Activated CD8-positive, alpha-beta memory T cell treated with anti-CD3 and anti-CD28 coated beads for 24 hours (primary cell): Measurements from ENCODE around the gene GRK5.

Experiments used
- DNase-seq: peaks from one replicate; pipeline ENCODE4 v3.0.0-alpha.2; 2020

GRK5 gene

GRCh38 chr10:119391440-119392251 is 184.3 kb downstream of the GRK5 start:
- no peak for DNase-seq

GRCh38 chr10:119393019-119393418 is 185.6 kb downstream of the GRK5 start:
- DNase-seq, result no peak

GRCh38 chr10:119393421-119393820 is 186.1 kb downstream of the GRK5 start:
- DNase-seq, result no peak

DNA sequence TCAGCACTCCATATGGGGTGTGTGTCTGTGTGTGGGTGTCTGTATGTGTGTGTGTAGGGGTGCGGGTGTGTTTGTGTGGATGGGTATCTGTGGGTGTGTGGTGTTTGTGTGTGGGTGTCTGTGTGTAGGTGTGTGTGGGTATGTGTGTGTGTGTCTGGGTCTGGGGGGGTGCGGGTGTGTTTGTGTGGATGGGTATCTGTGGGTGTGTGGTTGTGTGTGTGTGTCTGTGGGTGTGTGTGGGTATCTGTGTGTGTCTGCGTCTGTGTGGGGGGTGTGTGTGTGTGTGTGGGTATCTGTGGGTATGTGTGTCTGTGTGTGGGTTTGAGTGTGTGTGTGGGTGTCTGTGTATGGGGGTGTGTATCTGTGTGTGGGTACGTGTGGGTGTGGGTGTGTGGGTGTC is 186.5 kb downstream of the GRK5 start:
- DNase-seq, result no peak

- no peak for DNase-seq
Measured at GRCh38 chr10:119394657-119395279, 187.4 kb downstream of the GRK5 start.

- no peak for DNase-seq
Measured at GRCh38 chr10:119395280-119396007, 188.1 kb downstream of the GRK5 start.

DNA sequence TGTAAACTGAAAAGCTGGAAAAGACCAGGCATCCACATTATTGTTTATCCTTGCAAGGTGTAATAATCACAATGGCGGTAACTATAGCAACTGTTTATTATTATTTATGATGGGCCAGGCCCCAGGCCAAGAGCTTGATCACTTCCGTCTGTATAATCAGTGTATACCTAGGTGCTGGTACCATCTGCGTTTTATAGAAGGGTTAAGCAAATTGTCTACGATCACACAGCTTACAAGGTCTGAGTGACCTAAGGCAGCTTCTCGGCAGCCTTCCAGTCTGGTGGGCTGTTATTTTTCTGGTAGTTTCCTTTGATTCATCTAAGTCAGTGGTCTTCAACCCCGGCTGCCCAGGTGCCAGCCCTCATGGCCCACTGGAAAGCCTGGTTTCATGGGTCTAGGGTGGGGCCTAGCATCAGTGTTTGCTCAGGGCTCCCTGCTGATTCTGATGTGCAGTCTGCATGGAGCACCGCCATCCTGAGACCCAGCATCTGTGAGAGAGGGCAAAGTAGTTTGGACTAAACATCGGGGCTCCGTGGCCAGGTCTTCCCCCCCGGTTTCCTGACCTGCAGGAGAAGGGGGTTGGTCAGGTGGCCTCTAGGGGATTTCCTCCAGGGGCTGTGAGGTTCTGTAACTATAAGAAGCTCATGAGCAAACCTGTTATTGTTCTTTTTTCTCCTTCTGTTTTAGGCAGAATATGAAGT is 188.8 kb downstream of the GRK5 start:
- no peak for DNase-seq

GRCh38 chr10:119396709-119397071 is 189.3 kb downstream of the GRK5 start:
- no peak for DNase-seq

GRCh38 chr10:119397416-119397815 is 190.0 kb downstream of the GRK5 start:
- no peak for DNase-seq

- DNase-seq, result no peak
Measured at GRCh38 chr10:119398996-119399395, 191.6 kb downstream of the GRK5 start.

DNA sequence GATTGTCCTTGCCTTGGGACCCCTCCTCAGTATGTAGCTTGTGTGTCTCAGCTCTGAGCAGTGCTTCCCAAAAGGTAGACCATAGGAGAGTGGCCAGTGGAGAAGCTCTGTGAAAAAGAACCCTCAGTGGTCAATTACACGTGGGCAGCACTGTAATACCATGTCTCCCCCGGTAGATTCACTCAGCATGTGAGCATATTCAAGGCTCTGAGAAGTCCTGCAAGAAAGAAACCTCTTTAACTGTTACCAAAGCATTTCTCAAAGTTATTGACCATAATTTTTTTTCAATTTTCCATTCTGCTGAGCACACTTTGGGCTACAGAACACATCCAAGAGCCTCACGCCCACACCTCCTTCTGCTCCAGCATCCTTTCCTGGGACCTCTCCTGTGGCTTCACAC is 192.1 kb downstream of the GRK5 start:
- DNase-seq, result no peak

- no peak for DNase-seq
Measured at GRCh38 chr10:119401671-119402395, 194.5 kb downstream of the GRK5 start.

- DNase-seq, result no peak
Measured at GRCh38 chr10:119403921-119404320, 196.6 kb downstream of the GRK5 start.

DNA sequence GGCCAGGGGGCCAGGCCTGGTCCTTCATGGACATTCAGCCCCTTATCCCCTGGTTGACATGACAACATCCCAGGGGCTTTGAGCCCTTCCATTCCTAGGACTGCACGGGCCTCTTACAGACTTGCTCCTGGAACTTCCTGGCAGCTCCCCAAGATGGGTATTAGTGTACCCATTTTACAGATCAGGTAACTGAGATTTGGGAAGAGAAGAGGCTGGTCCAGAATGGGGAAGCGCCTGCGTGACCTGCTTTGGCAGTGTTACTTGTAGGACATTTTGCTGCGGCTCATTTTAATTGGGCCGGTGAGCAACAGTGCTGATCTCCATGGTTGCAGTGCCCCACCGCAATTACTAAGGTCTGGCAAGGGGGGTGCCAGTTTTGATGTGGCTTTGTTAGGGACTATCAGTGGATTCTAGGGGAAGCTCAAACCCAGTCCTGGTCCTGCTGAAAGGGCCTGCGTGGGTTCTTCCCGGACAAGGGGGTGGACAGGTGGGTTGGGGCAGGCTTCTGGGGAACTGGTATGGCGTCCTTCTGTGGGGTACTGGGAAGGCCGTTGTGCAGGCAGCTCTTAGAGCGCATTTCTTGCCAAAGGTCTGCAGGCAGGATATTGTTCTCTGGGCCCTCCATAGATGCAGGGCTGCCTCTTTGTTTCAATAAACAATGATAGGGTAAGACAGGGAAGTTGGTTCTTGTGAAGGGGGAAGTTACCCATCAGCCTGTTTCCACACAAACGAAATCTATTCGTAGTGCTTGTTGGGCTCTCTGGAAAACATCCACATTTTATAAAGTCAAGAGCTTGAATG is 197.5 kb downstream of the GRK5 start:
- DNase-seq, result no peak

DNA sequence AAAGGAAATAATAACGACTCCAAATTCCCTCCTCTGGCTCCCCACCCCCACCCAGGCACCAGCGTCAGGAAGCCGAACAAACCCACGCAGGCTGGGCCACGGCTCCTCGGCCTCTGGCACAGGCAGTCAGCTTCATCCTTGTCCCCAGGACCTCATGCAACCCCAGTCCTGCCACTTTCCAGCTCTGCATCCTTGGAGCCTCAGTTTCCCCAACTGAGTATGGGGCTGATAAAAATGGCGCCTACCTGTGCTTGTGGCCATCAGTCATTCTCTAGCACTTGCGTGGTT is 198.1 kb downstream of the GRK5 start:
- no peak for DNase-seq

DNA sequence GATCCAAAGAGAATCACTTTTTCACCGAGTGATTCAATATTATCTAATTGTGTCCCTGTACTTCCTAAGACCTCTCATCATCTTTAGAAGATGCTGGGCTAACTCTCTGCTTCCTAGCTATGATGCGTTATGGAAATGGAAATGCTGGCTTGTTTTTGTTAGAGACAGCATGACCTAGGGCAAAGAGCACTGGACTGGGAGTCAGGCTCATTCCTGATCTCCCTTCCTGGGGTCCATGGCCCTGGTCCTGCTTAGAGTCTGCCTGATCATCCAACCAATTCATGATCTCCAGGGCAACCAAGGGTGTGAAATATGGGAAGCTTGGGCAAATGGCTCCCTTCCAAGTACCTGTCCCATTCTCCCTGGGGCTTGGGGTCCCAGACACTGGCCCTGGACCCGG is 198.8 kb downstream of the GRK5 start:
- DNase-seq, result no peak

DNA sequence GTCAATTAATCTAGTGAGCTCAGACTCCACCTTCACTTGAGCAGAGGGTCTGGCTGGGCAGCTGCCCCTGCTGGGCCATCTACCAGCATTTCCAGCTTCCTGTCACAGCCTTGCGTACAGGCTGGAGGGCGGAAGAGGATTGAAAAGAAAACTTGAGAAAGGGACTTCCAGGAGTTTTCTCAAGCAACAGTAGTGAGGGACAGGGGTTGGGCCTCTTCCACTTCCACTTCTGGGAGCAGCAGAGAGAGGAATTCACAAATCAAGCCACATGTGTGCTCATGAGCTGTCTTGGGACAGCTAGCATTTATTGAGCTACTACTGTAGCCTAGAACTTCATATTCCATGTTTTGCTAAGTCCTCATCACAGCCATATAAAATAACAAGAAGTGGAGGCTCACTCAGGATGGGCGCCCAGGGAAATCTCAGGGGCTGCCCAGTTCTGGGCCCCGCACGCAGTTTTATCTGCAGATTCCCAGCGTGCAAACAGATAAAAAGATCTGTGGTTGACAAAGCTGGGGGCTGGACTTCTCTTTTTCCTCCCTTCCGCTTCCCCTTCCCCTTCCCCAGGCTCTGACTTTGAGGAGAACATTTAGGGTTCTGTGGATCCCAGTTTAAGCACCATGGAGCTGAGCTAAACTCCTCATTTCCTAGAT is 199.4 kb downstream of the GRK5 start:
- DNase-seq, result no peak

GRCh38 chr10:119407254-119407777 is 199.9 kb downstream of the GRK5 start:
- no peak for DNase-seq

GRCh38 chr10:119408072-119408471 is 200.7 kb downstream of the GRK5 start:
- DNase-seq, result no peak

GRCh38 chr10:119408969-119409371 is 201.6 kb downstream of the GRK5 start:
- DNase-seq, result no peak

DNA sequence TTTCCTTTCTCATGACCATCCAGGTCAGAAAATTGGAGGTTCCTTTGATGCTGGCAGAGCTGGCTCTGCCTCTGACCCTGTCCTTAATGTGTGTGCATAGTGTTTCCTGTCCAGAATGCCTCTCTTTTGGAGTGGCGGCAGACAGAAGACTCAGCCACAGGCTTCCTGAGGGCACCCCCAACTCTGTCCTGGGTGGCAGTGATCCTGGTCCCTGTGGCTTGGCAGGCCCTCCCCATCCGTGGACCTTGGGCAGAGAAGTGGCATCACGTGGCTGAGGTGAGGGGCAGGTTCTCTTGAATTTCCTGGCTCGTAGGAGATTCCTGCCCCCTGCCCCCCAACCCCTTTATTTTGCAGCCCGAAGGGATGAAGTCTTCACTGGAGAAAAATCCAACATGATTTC is 202.0 kb downstream of the GRK5 start:
- no peak for DNase-seq
